HepG2 (cell line): Measurements from ENCODE around the gene WRAP73.

ENCODE experiments used
- AHR ChIP-seq: IDR thresholded peaks from 2 replicates; pipeline ENCODE4 v1.6.1; 2018; ENCODE audit warnings: missing genetic modification reagents, missing compliant biosample characterization
- ATF3 ChIP-seq: sonication (generic); formaldehyde crosslinking; IDR thresholded peaks from 2 replicates; pipeline ENCODE4 v1.4.0; 2020; ENCODE audit warnings: missing genetic modification reagents
- CTCF ChIP-seq: sonication (generic); formaldehyde crosslinking; IDR thresholded peaks from 2 replicates; pipeline ENCODE4 v1.5.0; 2020; ENCODE audit warnings: mild to moderate bottlenecking, missing genetic modification reagents, moderate library complexity
- ELF1 ChIP-seq: sonication (generic); formaldehyde crosslinking; IDR thresholded peaks from 2 replicates; pipeline ENCODE4 v1.4.0; 2020; ENCODE audit warnings: missing genetic modification reagents
- GABPB1 ChIP-seq: IDR thresholded peaks from 2 replicates; pipeline ENCODE4 v1.6.1; 2016; ENCODE audit warnings: mild to moderate bottlenecking, missing genetic modification reagents, moderate library complexity, missing compliant biosample characterization
- HBP1 ChIP-seq: IDR thresholded peaks from 2 replicates; pipeline ENCODE4 v1.6.1; 2016; ENCODE audit warnings: low read depth, control low read depth
- MAFK ChIP-seq, 2 experiments: IDR thresholded peaks in 1 of 2; conservative IDR thresholded peaks in 1 of 2; 2 replicates each; pipeline ENCODE4 v1.6.1; 2011; ENCODE audit warnings: improper control_type of control experiment in 2 of 2, low read length in 2 of 2
- MXD4 ChIP-seq: IDR thresholded peaks from 2 replicates; pipeline ENCODE4 v1.6.1; 2016; ENCODE audit warnings: mild to moderate bottlenecking, missing biosample characterization, missing genetic modification reagents
- MXI1 ChIP-seq: IDR thresholded peaks from 3 replicates; pipeline ENCODE4 v1.6.1; 2012; ENCODE audit warnings: low read depth, low read length, inconsistent platforms, borderline replicate concordance
- PHB2 ChIP-seq: fragments of 450-650 bp; IDR thresholded peaks from 2 replicates; pipeline ENCODE4 v1.6.1; 2018; ENCODE audit not compliant: partially characterized antibody
- ZNF749 ChIP-seq: sonication (generic); formaldehyde crosslinking; IDR thresholded peaks from 2 replicates; pipeline ENCODE4 v1.8.0; 2022; ENCODE audit warnings: mild to moderate bottlenecking, missing genetic modification reagents, moderate library complexity, borderline replicate concordance
- TF ChIP-seq, protein P1 (sequence below): IDR thresholded peaks from 2 replicates; pipeline ENCODE4 v1.6.1; 2018; ENCODE audit warnings: missing genetic modification reagents
- TF ChIP-seq, protein P2 (sequence below): sonication (generic); formaldehyde crosslinking; IDR thresholded peaks from 2 replicates; pipeline ENCODE4 v1.5.1; 2020; ENCODE audit warnings: mild to moderate bottlenecking, missing genetic modification reagents, borderline replicate concordance

DNA sequence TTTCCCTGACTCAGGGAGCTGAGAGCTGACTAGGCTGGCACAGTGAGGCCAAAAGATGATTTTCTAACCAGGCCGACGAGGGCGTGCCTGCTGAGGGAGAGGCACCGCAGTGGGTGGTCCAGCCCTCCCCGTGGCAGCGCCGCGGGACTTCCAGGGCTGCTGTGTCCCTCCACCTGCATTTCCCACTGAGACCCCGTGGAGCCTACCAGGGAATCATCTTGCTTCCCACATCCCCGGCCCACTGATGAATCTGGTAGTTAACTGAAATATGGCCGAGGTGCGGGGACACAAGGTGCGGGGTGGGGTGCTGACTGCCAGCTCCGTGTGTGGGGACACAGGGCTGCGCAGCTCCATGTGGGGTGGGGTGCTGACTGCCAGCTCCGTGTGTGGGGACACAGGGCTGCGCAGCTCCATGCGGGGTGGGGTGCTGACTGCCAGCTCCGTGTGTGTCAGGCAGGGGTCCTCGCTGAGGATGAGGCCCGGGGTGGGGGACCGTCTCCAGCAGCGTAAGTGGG is 10.4 kb downstream of the WRAP73 start:
- TF ChIP-seq, protein P1, sequence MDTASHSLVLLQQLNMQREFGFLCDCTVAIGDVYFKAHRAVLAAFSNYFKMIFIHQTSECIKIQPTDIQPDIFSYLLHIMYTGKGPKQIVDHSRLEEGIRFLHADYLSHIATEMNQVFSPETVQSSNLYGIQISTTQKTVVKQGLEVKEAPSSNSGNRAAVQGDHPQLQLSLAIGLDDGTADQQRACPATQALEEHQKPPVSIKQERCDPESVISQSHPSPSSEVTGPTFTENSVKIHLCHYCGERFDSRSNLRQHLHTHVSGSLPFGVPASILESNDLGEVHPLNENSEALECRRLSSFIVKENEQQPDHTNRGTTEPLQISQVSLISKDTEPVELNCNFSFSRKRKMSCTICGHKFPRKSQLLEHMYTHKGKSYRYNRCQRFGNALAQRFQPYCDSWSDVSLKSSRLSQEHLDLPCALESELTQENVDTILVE (CRISPR knock-in tag): no peak
- TF ChIP-seq MAFK (conservative IDR thresholded peaks at IDR 0.05 in 1 of 2, IDR thresholded peaks at IDR 0.05 in 1 of 2; ENCODE audit: low read length in 2 of 2): no peak
- TF ChIP-seq ZNF749 (CRISPR knock-in tag): no peak
- no peak for TF ChIP-seq HBP1
- no peak for TF ChIP-seq MXD4
- no peak for TF ChIP-seq MXI1
- TF ChIP-seq ELF1 (CRISPR knock-in tag): no peak
- TF ChIP-seq AHR (CRISPR knock-in tag): no peak
- no peak for TF ChIP-seq ATF3 (CRISPR knock-in tag)
- TF ChIP-seq, protein P2, sequence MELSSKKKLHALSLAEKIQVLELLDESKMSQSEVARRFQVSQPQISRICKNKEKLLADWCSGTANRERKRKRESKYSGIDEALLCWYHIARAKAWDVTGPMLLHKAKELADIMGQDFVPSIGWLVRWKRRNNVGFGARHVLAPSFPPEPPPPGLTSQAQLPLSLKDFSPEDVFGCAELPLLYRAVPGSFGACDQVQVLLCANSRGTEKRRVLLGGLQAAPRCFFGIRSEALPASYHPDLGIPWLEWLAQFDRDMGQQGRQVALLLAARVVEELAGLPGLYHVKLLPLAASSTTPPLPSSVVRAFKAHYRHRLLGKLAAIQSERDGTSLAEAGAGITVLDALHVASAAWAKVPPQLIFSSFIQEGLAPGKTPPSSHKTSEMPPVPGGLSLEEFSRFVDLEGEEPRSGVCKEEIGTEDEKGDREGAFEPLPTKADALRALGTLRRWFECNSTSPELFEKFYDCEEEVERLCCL (CRISPR knock-in tag): no peak
- TF ChIP-seq CTCF (CRISPR knock-in tag): no peak
- no peak for TF ChIP-seq PHB2
- no peak for TF ChIP-seq GABPB1 (CRISPR knock-in tag)
